Measurements from ENCODE around the gene FLAD1. TPM values are rescaled to one million over a fixed set of nuclear protein-coding genes. Genes with fewer than 3 reads are reported as not detected.

FLAD1 gene
- total and polyA plus RNA-seq, 2 of the 8 experiments (the other 6 are each of a cell fraction or from before 2014, with no cell fraction given) = 104 to 143 TPM

GRCh38 chr1:154937085-154937987 lies 45.8 kb upstream of the FLAD1 start (continued):
- TF ChIP-seq POLR2AphosphoS5 (IDR thresholded peaks at IDR 0.05; ENCODE audit: low read depth, low read length) (peak; percentile 62; the same call in 1 of the 2 replicates), RBBP5 (IDR thresholded peaks at IDR 0.05; ENCODE audit: borderline replicate concordance, low read depth, low read length) (no peak; the same call in 1 of the 2 replicates), GABPA (IDR thresholded peaks at IDR 0.05; ENCODE audit: borderline replicate concordance, insufficient read depth, low read length) (no peak), BRCA1 (IDR thresholded peaks at IDR 0.05; ENCODE audit: low read depth, low read length) (no peak; the same call in 1 of the 2 replicates), CHD2 (IDR thresholded peaks at IDR 0.05; ENCODE audit: low read length) (no peak; the same call in 1 of the 2 replicates), YY1 (IDR thresholded peaks at IDR 0.05; ENCODE audit: low read depth, low read length) (no peak), SIRT6 (IDR thresholded peaks at IDR 0.05; ENCODE audit: low read length) (no peak), MAX (IDR thresholded peaks at IDR 0.05) (no peak), ZNF274 (IDR thresholded peaks at IDR 0.05; ENCODE audit: borderline replicate concordance, extremely low read depth, low read length) (no peak), PHF8 (conservative IDR thresholded peaks at IDR 0.05; ENCODE audit: low read depth, low read length) (peak; percentile 29), USF2 (IDR thresholded peaks at IDR 0.05; ENCODE audit: low read length) (no peak), RFX5 (IDR thresholded peaks at IDR 0.05; ENCODE audit: borderline replicate concordance, low read depth, low read length) (no peak), EGR1 (IDR thresholded peaks at IDR 0.05; ENCODE audit: borderline replicate concordance, low read depth, low read length) (peak; percentile 57; the same call in 1 of the 2 replicates), KDM4A (IDR thresholded peaks at IDR 0.05; ENCODE audit: low read depth, low read length, severe bottlenecking) (no peak), TBP (IDR thresholded peaks at IDR 0.05; ENCODE audit: low read depth, low read length) (peak; percentile 83)

Data from H1 (cell line).